ENCODE measurements around the gene CCL20. TPM values are rescaled to one million over a fixed set of nuclear protein-coding genes. Genes with fewer than 3 reads are reported as not detected.
"Not testable (repeated sequence)": the region's sequence is repeated elsewhere in the genome, so short reads cannot be mapped to it uniquely, and the experiment has no call there.

CCL20 gene
- polyA plus RNA-seq, 4 donors: 0.36 to 0.94 (median 0.75) TPM

- DNase-seq (ENCODE audit: low read depth in 4 of 4, low spot score in 3 of 4): no peak
These were observed 14.9 kb downstream of the CCL20 start for GRCh38 chr2:227828477-227828912.

GRCh38 chr2:227829337-227829736 is 15.7 kb downstream of the CCL20 start:
- no peak for DNase-seq (ENCODE audit: low read depth in 4 of 4, low spot score in 3 of 4)

- no peak for DNase-seq (ENCODE audit: low read depth in 4 of 4, low spot score in 3 of 4)
These were observed 20.8 kb downstream of the CCL20 start for GRCh38 chr2:227834423-227834822.

- no peak for DNase-seq (ENCODE audit: low read depth in 4 of 4, low spot score in 3 of 4)
These were observed 21.4 kb downstream of the CCL20 start for GRCh38 chr2:227834916-227835650.

GRCh38 chr2:227839339-227840129 is 25.9 kb downstream of the CCL20 start:
- not testable (repeated sequence) for DNase-seq (ENCODE audit: low read depth in 4 of 4, low spot score in 3 of 4)

- no peak for DNase-seq (ENCODE audit: low read depth in 4 of 4, low spot score in 3 of 4)
These were observed 33.2 kb downstream of the CCL20 start for GRCh38 chr2:227846831-227847230.

GRCh38 chr2:227848146-227848545 is 34.5 kb downstream of the CCL20 start:
- no peak for DNase-seq (ENCODE audit: low read depth in 4 of 4, low spot score in 3 of 4)

GRCh38 chr2:227848586-227848985 is 34.9 kb downstream of the CCL20 start:
- DNase-seq (ENCODE audit: low read depth in 4 of 4, low spot score in 3 of 4): no peak

- DNase-seq (ENCODE audit: low read depth in 4 of 4, low spot score in 3 of 4): no peak
These were observed 36.3 kb downstream of the CCL20 start for GRCh38 chr2:227849906-227850305.

GRCh38 chr2:227853204-227853629 is 39.6 kb downstream of the CCL20 start:
- DNase-seq (ENCODE audit: low read depth in 4 of 4, low spot score in 3 of 4): peak in 1 of 4 donors; percentile 27

GRCh38 chr2:227853765-227854271 is 40.2 kb downstream of the CCL20 start:
- DNase-seq (ENCODE audit: low read depth in 4 of 4, low spot score in 3 of 4): no peak

- no peak for DNase-seq (ENCODE audit: low read depth in 4 of 4, low spot score in 3 of 4)
These were observed 41.8 kb downstream of the CCL20 start for GRCh38 chr2:227855440-227855839.

- no peak for DNase-seq (ENCODE audit: low read depth in 4 of 4, low spot score in 3 of 4)
These were observed 43.1 kb downstream of the CCL20 start for GRCh38 chr2:227856697-227857096.

- no peak for DNase-seq (ENCODE audit: low read depth in 4 of 4, low spot score in 3 of 4)
These were observed 46.6 kb downstream of the CCL20 start for GRCh38 chr2:227860221-227860641.

- DNase-seq (ENCODE audit: low read depth in 4 of 4, low spot score in 3 of 4): no peak
These were observed 47.4 kb downstream of the CCL20 start for GRCh38 chr2:227861011-227861410.

- DNase-seq (ENCODE audit: low read depth in 4 of 4, low spot score in 3 of 4): no peak
These were observed 48.6 kb downstream of the CCL20 start for GRCh38 chr2:227862227-227862740.

- DNase-seq (ENCODE audit: low read depth in 4 of 4, low spot score in 3 of 4): no peak
These were observed 49.3 kb downstream of the CCL20 start for GRCh38 chr2:227862741-227863588.

- DNase-seq (ENCODE audit: low read depth in 4 of 4, low spot score in 3 of 4): no peak
These were observed 50.6 kb downstream of the CCL20 start for GRCh38 chr2:227864161-227864756.

- DNase-seq (ENCODE audit: low read depth in 4 of 4, low spot score in 3 of 4): no peak
These were observed 51.6 kb downstream of the CCL20 start for GRCh38 chr2:227865291-227865690.

All from left renal pelvis (tissue), 4 donors.